Mesendoderm (in vitro differentiated cells): ENCODE data around the gene CEP63.

ENCODE experiments used
- DNase-seq: peaks from one replicate; pipeline ENCODE4 v3.0.0; 2013
- H2AK5ac ChIP-seq: 2 replicates; pipeline ENCODE4 v1.6.1; 2013; ENCODE audit warnings: low read length, inconsistent platforms
- H2BK120ac ChIP-seq: 2 replicates; pipeline ENCODE4 v1.6.1; 2013; ENCODE audit warnings: low read depth, mild to moderate bottlenecking, low read length, moderate library complexity, mixed read lengths
- H2BK15ac ChIP-seq: replicated peaks from 2 replicates; pipeline ENCODE4 v1.6.1; 2013; ENCODE audit warnings: low read depth, mild to moderate bottlenecking, moderate library complexity
- H2BK5ac ChIP-seq: 2 replicates; pipeline ENCODE4 v1.6.1; 2013; ENCODE audit warnings: low read length, inconsistent platforms
- H3K18ac ChIP-seq: 2 replicates; pipeline ENCODE4 v1.6.1; 2013; ENCODE audit warnings: mild to moderate bottlenecking, low read length, mixed read lengths
- H3K23ac ChIP-seq: one replicate; pipeline ENCODE4 v1.6.1; 2013; ENCODE audit warnings: low read length
- H3K27ac ChIP-seq: 2 replicates; pipeline ENCODE4 v1.5.1; 2013; ENCODE audit warnings: low read depth, mild to moderate bottlenecking, inconsistent platforms, low read length, moderate library complexity
- H3K27me3 ChIP-seq: 2 replicates; pipeline ENCODE4 v1.6.1; 2013; ENCODE audit warnings: low read length, control low read depth, mild to moderate bottlenecking, inconsistent platforms; ENCODE audit not compliant: insufficient read depth, poor library complexity
- H3K36me3 ChIP-seq: 2 replicates; pipeline ENCODE4 v1.6.1; 2013; ENCODE audit warnings: low read length, inconsistent platforms; ENCODE audit not compliant: control insufficient read depth, insufficient read depth
- H3K4ac ChIP-seq: one replicate; pipeline ENCODE4 v1.6.1; 2013; ENCODE audit warnings: low read depth, mild to moderate bottlenecking, low read length, moderate library complexity
- H3K4me1 ChIP-seq: 2 replicates; pipeline ENCODE4 v1.6.1; 2013; ENCODE audit warnings: low read depth, low read length, inconsistent platforms; ENCODE audit not compliant: control insufficient read depth
- H3K4me2 ChIP-seq: 2 replicates; pipeline ENCODE4 v1.6.1; 2013; ENCODE audit warnings: low read length
- H3K4me3 ChIP-seq: 2 replicates; pipeline ENCODE4 v1.5.1; 2013; ENCODE audit warnings: mild to moderate bottlenecking, low read length
- H3K56ac ChIP-seq: one replicate; pipeline ENCODE4 v1.6.1; 2013; ENCODE audit warnings: low read length
- H3K79me1 ChIP-seq: 2 replicates; pipeline ENCODE4 v1.6.1; 2013; ENCODE audit warnings: low read length, inconsistent platforms
- H3K79me2 ChIP-seq: 2 replicates; pipeline ENCODE4 v1.6.1; 2013; ENCODE audit warnings: mild to moderate bottlenecking, low read length; ENCODE audit not compliant: control insufficient read depth, insufficient read depth
- H3K9ac ChIP-seq: 2 replicates; pipeline ENCODE4 v1.6.1; 2013; ENCODE audit warnings: low read length, inconsistent platforms
- H4K5ac ChIP-seq: one replicate; pipeline ENCODE4 v1.6.1; 2013; ENCODE audit warnings: low read length
- H4K8ac ChIP-seq: one replicate; pipeline ENCODE4 v1.6.1; 2013; ENCODE audit warnings: low read depth, mild to moderate bottlenecking, control low read depth, low read length, moderate library complexity
- WGBS: extraction: QIAGEN DNeasy Blood & Tissue Kit; methylation state at CpG from one replicate; pipeline ENCODE4 v1.1.7; 2013; ENCODE audit warnings: low lambda C conversion rate, missing lambda C conversion rate; ENCODE audit not compliant: insufficient coverage; ENCODE audit errors: extremely low coverage; 5-methylcytosine and 5-hydroxymethylcytosine counted together

Gene CEP63

GRCh38 chr3:134527538-134528186, 41.8 kb downstream of the CEP63 start:
- no peak overlapping the region for H3K4ac ChIP-seq
- no peak overlapping the region for H3K4me3 ChIP-seq
- no peak overlapping the region for H3K27ac ChIP-seq
- DNase-seq: no peak
- no peaks in the 10 kb centered on the region for H3K4me1 ChIP-seq
- no peaks in the 10 kb centered on the region for H3K36me3 ChIP-seq
- no peak overlapping the region for H3K9ac ChIP-seq
- H3K23ac ChIP-seq: no peak overlapping the region
- no peak overlapping the region for H3K4me2 ChIP-seq
- no peak overlapping the region for H4K8ac ChIP-seq
- no peak overlapping the region for H2BK15ac ChIP-seq
- H3K18ac ChIP-seq: no peak overlapping the region
- no peak overlapping the region for H2BK5ac ChIP-seq
- no peak overlapping the region for H2AK5ac ChIP-seq
- no peak overlapping the region for H4K5ac ChIP-seq
- H2BK120ac ChIP-seq: no peak overlapping the region
- no peaks in the 10 kb centered on the region for H3K27me3 ChIP-seq
- H3K56ac ChIP-seq: no peak overlapping the region
- no CpG with 5 or more reads among the region's 7 CpGs for WGBS
- no peaks in the 10 kb centered on the region for H3K79me2 ChIP-seq
- peaks cover 5% of the 10 kb centered on the region for H3K79me1 ChIP-seq

GRCh38 chr3:134533493-134533892, 47.6 kb downstream of the CEP63 start:
- Histone ChIP-seq H2BK120ac (no peak overlapping the region), H3K4me3 (no peak overlapping the region), H3K27me3 (no peaks in the 10 kb centered on the region), H3K23ac (no peak overlapping the region), H3K4ac (no peak overlapping the region), H3K36me3 (no peaks in the 10 kb centered on the region), H3K56ac (no peak overlapping the region), H2BK5ac (no peak overlapping the region), H4K5ac (no peak overlapping the region), H3K79me2 (no peaks in the 10 kb centered on the region), H2AK5ac (no peak overlapping the region), H3K4me2 (no peak overlapping the region), H3K4me1 (no peaks in the 10 kb centered on the region), H3K79me1 (no peaks in the 10 kb centered on the region), H2BK15ac (no peak overlapping the region), H3K27ac (no peak overlapping the region), H4K8ac (no peak overlapping the region), H3K18ac (no peak overlapping the region), H3K9ac (no peak overlapping the region)
- no peak for DNase-seq
- WGBS: no CpG with 5 or more reads among the region's 1 CpG

GRCh38 chr3:134535186-134535970, 49.5 kb downstream of the CEP63 start:
- Histone ChIP-seq H2BK5ac (no peak overlapping the region), H3K18ac (no peak overlapping the region), H4K8ac (no peak overlapping the region), H3K4me3 (no peak overlapping the region), H3K79me1 (no peaks in the 10 kb centered on the region), H3K27ac (no peak overlapping the region), H3K23ac (no peak overlapping the region), H3K4ac (no peak overlapping the region), H3K79me2 (no peaks in the 10 kb centered on the region), H3K27me3 (no peaks in the 10 kb centered on the region), H3K4me2 (no peak overlapping the region), H4K5ac (no peak overlapping the region), H3K4me1 (no peaks in the 10 kb centered on the region), H2AK5ac (no peak overlapping the region), H3K36me3 (no peaks in the 10 kb centered on the region), H2BK120ac (no peak overlapping the region), H2BK15ac (no peak overlapping the region), H3K56ac (no peak overlapping the region), H3K9ac (no peak overlapping the region)
- no peak for DNase-seq
- WGBS: no CpG with 5 or more reads among the region's 4 CpGs

GRCh38 chr3:134536781-134537180, 50.9 kb downstream of the CEP63 start:
- no peak overlapping the region for H2BK5ac ChIP-seq
- no peaks in the 10 kb centered on the region for H3K79me1 ChIP-seq
- H3K4me2 ChIP-seq: no peak overlapping the region
- no peaks in the 10 kb centered on the region for H3K36me3 ChIP-seq
- peak; percentile 23 for DNase-seq
- H4K8ac ChIP-seq: no peak overlapping the region
- WGBS: no CpG with 5 or more reads among the region's 5 CpGs
- no peaks in the 10 kb centered on the region for H3K79me2 ChIP-seq
- H3K4me1 ChIP-seq: no peaks in the 10 kb centered on the region
- H2BK15ac ChIP-seq: no peak overlapping the region
- H3K18ac ChIP-seq: no peak overlapping the region
- H3K56ac ChIP-seq: no peak overlapping the region
- H2BK120ac ChIP-seq: no peak overlapping the region
- H3K4me3 ChIP-seq: no peak overlapping the region
- H3K23ac ChIP-seq: no peak overlapping the region
- H3K4ac ChIP-seq: no peak overlapping the region
- no peak overlapping the region for H3K27ac ChIP-seq
- H4K5ac ChIP-seq: no peak overlapping the region
- no peaks in the 10 kb centered on the region for H3K27me3 ChIP-seq
- H2AK5ac ChIP-seq: no peak overlapping the region
- H3K9ac ChIP-seq: no peak overlapping the region

GRCh38 chr3:134542287-134542958, 56.6 kb downstream of the CEP63 start:
- H3K23ac ChIP-seq: no peak overlapping the region
- H3K27me3 ChIP-seq: no peaks in the 10 kb centered on the region
- H3K4ac ChIP-seq: no peak overlapping the region
- H4K5ac ChIP-seq: no peak overlapping the region
- H3K79me1 ChIP-seq: no peaks in the 10 kb centered on the region
- H3K79me2 ChIP-seq: no peaks in the 10 kb centered on the region
- no peak overlapping the region for H3K4me3 ChIP-seq
- H3K18ac ChIP-seq: no peak overlapping the region
- no peak overlapping the region for H3K4me2 ChIP-seq
- H2BK5ac ChIP-seq: no peak overlapping the region
- H3K27ac ChIP-seq: no peak overlapping the region
- no peaks in the 10 kb centered on the region for H3K4me1 ChIP-seq
- H3K9ac ChIP-seq: no peak overlapping the region
- H2BK120ac ChIP-seq: no peak overlapping the region
- H4K8ac ChIP-seq: no peak overlapping the region
- H3K56ac ChIP-seq: no peak overlapping the region
- DNase-seq: peak; percentile 42
- H2BK15ac ChIP-seq: no peak overlapping the region
- WGBS: no CpG with 5 or more reads among the region's 3 CpGs
- no peak overlapping the region for H2AK5ac ChIP-seq
- no peaks in the 10 kb centered on the region for H3K36me3 ChIP-seq
